K562 treated with DMSO at 1 percent for 12 hours (cell line): ENCODE results near the gene DNAAF6. TPM values are rescaled to one million over a fixed set of nuclear protein-coding genes. Genes with fewer than 3 reads are reported as not detected.

ENCODE experiments used
- total RNA-seq: library from RNA; unstranded; fragments of 300-600 nt; gene quantifications from 2 replicates; pipeline ENCODE4 v1.2.3, GENCODE V29; 2022; ENCODE audit not compliant: insufficient read depth

Gene DNAAF6
- total RNA-seq: not detected in 2 replicates

DNA sequence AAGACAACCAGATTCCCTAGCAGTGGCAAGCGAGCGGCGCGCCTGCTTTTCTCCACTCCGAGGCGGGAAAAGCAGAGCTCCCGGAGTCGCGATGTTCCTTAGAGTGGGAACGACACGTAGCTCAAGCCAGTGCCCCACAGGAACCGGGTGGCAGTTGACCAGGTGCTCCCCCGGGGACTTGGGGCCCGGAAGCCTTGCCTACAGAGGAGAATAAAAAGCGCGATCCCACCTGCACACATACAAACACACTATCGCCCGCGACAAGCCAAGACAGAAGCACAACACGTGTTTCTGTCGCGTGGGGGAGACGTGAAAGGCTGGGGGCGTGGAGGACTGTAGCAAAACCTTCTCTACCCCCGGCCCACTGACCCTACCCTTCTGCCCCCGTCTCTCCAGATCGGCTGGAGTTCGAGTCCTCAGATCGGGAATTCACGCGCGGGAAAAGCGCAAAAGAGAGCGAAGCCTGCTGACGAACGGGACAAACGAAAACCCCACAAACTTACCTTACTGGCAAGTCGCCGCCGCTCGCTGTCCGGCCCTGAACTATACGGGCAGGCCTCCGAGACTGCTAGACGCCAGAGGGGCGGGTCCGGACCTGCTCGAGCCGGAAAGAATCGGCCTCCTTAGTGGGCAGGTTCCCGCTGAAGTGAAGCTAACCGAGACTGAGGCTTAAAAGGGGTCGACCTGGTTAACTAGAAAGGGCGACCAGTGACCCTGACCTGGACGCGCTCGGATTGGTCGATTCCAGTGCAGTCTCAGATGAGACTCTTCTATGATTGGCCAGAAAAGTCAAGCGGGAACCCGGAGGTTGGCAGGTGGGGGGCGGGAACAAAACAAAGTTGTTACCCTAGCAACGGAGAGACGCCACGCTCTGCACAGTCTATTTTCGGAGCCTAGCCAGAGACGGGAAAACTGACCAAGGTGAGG, at the start of gene DNAAF6, which contains the start of gene NUP62CL:
DNAAF6 (plus strand) TSS at position 842 of the 927 bp plus-strand sequence. CDS start 6,265 bp downstream, outside the sequence.
NUP62CL (minus strand) TSS at position 664 of the 927 bp plus-strand sequence. CDS start 31,287 bp downstream, outside the sequence.

Other genes starting within 250 kb of the DNAAF6 start
- gene MORC4, start 206.4 kb upstream of the DNAAF6 start, total RNA-seq: 0.59 and 0.75 TPM in 2 replicates
- gene RBM41, start 87.8 kb upstream of the DNAAF6 start, total RNA-seq: 2.6 and 17.8 TPM in 2 replicates
- gene NUP62CL, start 178 bp upstream of the DNAAF6 start, total RNA-seq: 16.8 and 40.6 TPM in 2 replicates
- gene FRMPD3, start 243.0 kb downstream of the DNAAF6 start, total RNA-seq: not detected in 2 replicates